Measurements from ENCODE around the gene ARMC7. TPM values are rescaled to one million over a fixed set of nuclear protein-coding genes. Genes with fewer than 3 reads are reported as not detected.
A peak's percentile ranks its signal among the peaks of the same experiment; 100 is the strongest.

Gene ARMC7
- total and polyA plus RNA-seq, 2 of the 4 experiments (the other 2 are of a cell fraction), result 1.8 to 6.9 TPM

- peak overlapping the region; percentile 18; the same call in 1 of the 2 replicates for H4K91ac ChIP-seq (ENCODE audit: insufficient read depth, low read depth, low read length)
- H2AK5ac ChIP-seq (ENCODE audit: low read depth, low read length), result peak overlapping the region; percentile 83
- H3K9me1 ChIP-seq (ENCODE audit: insufficient read depth, low read length), result peaks cover 15% of the 10 kb centered on the region
- H2AK9ac ChIP-seq (replicated peaks; ENCODE audit: low read depth, low read length, poor library complexity), result peak overlapping the region; percentile 44
- H2BK5ac ChIP-seq (ENCODE audit: low read depth, low read length, poor library complexity, severe bottlenecking), result no peak overlapping the region
- dilution Hi-C loops (cut with HindIII; ENCODE audit: low sequenced_read_pairs, unreplicated experiment), result no loop called here
- H3K9me3 ChIP-seq (ENCODE audit: control insufficient read depth, insufficient read depth, low read length), result no peaks in the 10 kb centered on the region
- H4K5ac ChIP-seq (ENCODE audit: low read depth, low read length), result no peak overlapping the region
- DNase-seq, result no peak
- no peak overlapping the region for H3K9ac ChIP-seq (ENCODE audit: low read depth, low read length)
- H3K18ac ChIP-seq (ENCODE audit: low read depth, low read length), result no peak overlapping the region
- ChIA-PET POLR2A (ENCODE audit: unreplicated experiment) (no interaction called here), CTCF (no interaction called here)
- no peak overlapping the region for H2AFZ ChIP-seq (replicated peaks; ENCODE audit: low read length, poor library complexity)
- H3K4ac ChIP-seq (ENCODE audit: low read depth, low read length), result peak overlapping the region; percentile 45; the same call in 1 of the 2 replicates
- H3K27ac ChIP-seq (ENCODE audit: insufficient read depth, low read length), result no peak overlapping the region
- H3K23ac ChIP-seq (ENCODE audit: low read depth, low read length), result no peak overlapping the region
- no peak overlapping the region for H3K4me3 ChIP-seq (ENCODE audit: insufficient read depth, low read depth, low read length)
- H2BK120ac ChIP-seq (ENCODE audit: low read depth, low read length), result 0 out of 2 replicates have a peak overlapping the region, but pooled peaks have one; percentile 0
- 0 out of 2 replicates have a peak overlapping the region, but pooled peaks have one; percentile 14 for H2BK20ac ChIP-seq (ENCODE audit: low read depth, low read length)
- TF ChIP-seq RAD21 (IDR thresholded peaks at IDR 0.05; ENCODE audit: low read length) (no peak), CTCF (conservative IDR thresholded peaks at IDR 0.05; ENCODE audit: low read depth, low read length) (no peak)
- H3K56ac ChIP-seq (ENCODE audit: extremely low read depth, insufficient read depth, low read length), result no peak overlapping the region
- peak overlapping the region; percentile 21; the same call in 1 of the 3 replicates for H2BK15ac ChIP-seq (ENCODE audit: low read depth, low read length)
- no peaks in the 10 kb centered on the region for H4K20me1 ChIP-seq (ENCODE audit: insufficient read depth, low read length)
- 83% methylated on average over 10 of the region's 15 CpGs; no CpG with 5 or more reads in 1 of the 2 experiments for WGBS, 2 experiments (ENCODE audit: extremely low coverage in 2 of 2, insufficient read length in 1 of 2)
- no peaks in the 10 kb centered on the region for H3K36me3 ChIP-seq (ENCODE audit: control insufficient read depth, insufficient read depth, low read length)
- H3K79me1 ChIP-seq (ENCODE audit: low read depth in 1 of 2, low read length in 2 of 2), result peaks cover 0 to 19% of the 10 kb centered on the region in 2 experiments; a peak in 3 of 4 replicates
- H3K4me2 ChIP-seq (ENCODE audit: low read depth, low read length), result no peak overlapping the region
- no TSS peak for BruUV-seq (replicated peaks)
- no peaks in the 10 kb centered on the region for H3K27me3 ChIP-seq (ENCODE audit: control insufficient read depth, insufficient read depth, low read length)
- ATAC-seq (ENCODE audit: low read depth), result no peak
- in situ Hi-C loops (cut with MboI; ENCODE audit: low sequenced_read_pairs), result no loop called here
- intact Hi-C loops (cut with micrococcal nuclease), result no loop called here
- peaks cover 18% of the 10 kb centered on the region for H3K4me1 ChIP-seq (ENCODE audit: control insufficient read depth, insufficient read depth, low read length)
- peak overlapping the region; percentile 94 to 100; a peak in 2 of 4 replicates for H4K8ac ChIP-seq (ENCODE audit: low read depth in 2 of 2, low read length in 2 of 2)
- H3K14ac ChIP-seq (replicated peaks; ENCODE audit: low read depth, low read length), result no peak overlapping the region; the same call in 1 of the 2 replicates
Measured at GRCh38 chr17:75086496-75087181, 23.1 kb upstream of the ARMC7 start.
